ENCODE data around the gene TMEM258.

The TMEM258 gene

GRCh38 chr11:61815790-61816735 is 23.7 kb upstream of the TMEM258 start:
- Histone ChIP-seq H3K9me3 (ENCODE audit: low read depth, low read length) (no peaks in the 10 kb centered on the region), H3K9ac (ENCODE audit: insufficient read length) (peak overlapping the region; percentile 98), H3K4me3 (peak overlapping the region; percentile 95), H3K27ac (peak overlapping the region; percentile 94), H3K36me3 (ENCODE audit: insufficient read depth, low read length) (peaks cover 37% of the 10 kb centered on the region)
- DNase-seq (ENCODE audit: low read depth, low spot score) = no peak
- peak; percentile 41; the same call in 1 of the 2 replicates for TF ChIP-seq POLR2AphosphoS5 (IDR thresholded peaks at IDR 0.05; ENCODE audit: borderline replicate concordance, low read depth, low read length)
- no peak for TF ChIP-seq FOXP2 (optimal IDR thresholded peaks at IDR 0.05; ENCODE audit: control extremely low read depth, extremely low read length, insufficient read depth)
- no peak for TF ChIP-seq EZH2 (IDR thresholded peaks at IDR 0.05)

DNA sequence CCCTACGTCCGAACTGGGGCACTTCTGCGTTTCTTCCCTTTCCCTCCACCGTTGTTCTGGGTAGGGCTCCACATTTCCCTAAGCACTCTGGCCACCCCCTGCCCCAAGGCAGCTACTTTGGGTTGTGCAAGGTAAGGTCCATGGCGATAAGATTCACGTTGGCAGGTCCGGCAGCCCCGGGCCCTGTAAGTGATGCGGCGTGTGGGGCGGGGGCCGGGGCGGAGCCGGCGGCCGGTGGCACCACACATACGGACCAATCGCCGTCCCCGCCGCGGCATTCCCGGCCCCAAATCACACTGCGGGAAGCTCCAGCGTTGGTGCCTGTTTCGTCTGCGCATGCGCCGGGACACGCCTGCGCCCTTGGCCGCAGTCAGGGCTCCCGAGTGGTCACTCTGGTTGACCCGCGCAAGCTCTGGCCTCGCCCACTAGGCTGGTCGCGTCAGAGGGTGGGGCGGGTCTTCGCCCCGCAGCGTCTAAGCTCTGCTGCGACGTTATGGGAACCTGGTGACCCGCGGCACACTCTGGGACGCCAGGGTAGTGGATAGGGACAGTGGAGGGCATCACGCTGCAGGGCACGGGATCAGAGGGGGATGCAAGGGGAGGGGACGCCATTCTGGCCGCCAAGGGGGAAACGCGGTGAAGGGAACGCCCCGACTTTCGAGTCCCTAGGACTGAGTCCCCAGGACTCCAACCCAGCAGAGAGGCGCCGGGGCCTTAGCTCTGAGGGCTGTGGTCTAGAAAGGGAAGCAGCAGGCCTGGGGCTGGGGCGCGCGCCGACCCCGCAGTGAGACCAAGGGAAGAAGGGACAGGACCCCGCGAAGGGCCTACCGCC is 22.8 kb upstream of the TMEM258 start:
- Histone ChIP-seq H3K36me3 (ENCODE audit: insufficient read depth, low read length) (peaks cover 46% of the 10 kb centered on the region), H3K9ac (ENCODE audit: insufficient read length) (peak overlapping the region; percentile 98), H3K9me3 (ENCODE audit: low read depth, low read length) (no peaks in the 10 kb centered on the region), H3K27ac (peak overlapping the region; percentile 94), H3K4me3 (peak overlapping the region; percentile 95)
- peak; percentile 84 for TF ChIP-seq POLR2AphosphoS5 (IDR thresholded peaks at IDR 0.05; ENCODE audit: borderline replicate concordance, low read depth, low read length)
- no peak for TF ChIP-seq EZH2 (IDR thresholded peaks at IDR 0.05)
- TF ChIP-seq FOXP2 (optimal IDR thresholded peaks at IDR 0.05; ENCODE audit: control extremely low read depth, extremely low read length, insufficient read depth) = no peak
- no peak for DNase-seq (ENCODE audit: low read depth, low spot score)

DNA sequence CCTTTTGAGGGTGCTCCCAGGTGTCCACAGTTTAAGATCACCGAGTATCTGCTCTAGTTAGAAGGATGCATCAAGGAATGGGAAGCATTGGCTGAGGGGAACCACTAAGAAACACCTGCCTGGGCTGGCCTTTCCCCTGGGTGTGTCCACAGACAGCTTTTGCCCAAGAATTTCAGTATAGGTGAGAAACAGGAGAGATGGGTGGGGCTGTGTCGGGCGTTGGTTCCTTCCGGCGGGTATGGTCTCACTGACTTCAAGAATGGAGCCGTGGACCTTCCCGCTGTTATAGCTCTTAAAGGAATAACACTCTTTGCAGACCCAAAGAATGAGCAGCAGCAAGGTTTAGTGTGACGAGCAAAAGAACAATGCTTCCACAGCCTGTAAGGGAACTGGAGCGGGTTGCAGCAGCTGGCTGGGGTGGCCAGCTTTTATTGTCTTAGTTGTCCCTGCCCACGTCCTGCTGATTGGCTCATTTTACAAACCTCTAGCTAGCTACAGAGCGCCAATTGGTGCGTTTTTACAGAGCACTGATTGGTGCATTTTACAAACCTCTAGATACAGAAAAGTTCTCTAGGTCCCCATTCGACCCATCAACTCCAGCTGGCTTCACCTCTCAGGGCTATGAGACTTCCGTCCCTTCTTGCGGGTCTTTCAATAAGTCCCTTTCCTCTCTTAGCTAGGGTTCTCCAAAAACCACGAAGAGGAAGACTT is 22.0 kb upstream of the TMEM258 start:
- no peak for DNase-seq (ENCODE audit: low read depth, low spot score)
- Histone ChIP-seq H3K4me3 (peak overlapping the region; percentile 95), H3K9me3 (ENCODE audit: low read depth, low read length) (no peaks in the 10 kb centered on the region), H3K27ac (peak overlapping the region; percentile 94), H3K9ac (ENCODE audit: insufficient read length) (peak overlapping the region; percentile 58), H3K36me3 (ENCODE audit: insufficient read depth, low read length) (peaks cover 54% of the 10 kb centered on the region)
- TF ChIP-seq EZH2 (IDR thresholded peaks at IDR 0.05) (no peak), POLR2AphosphoS5 (IDR thresholded peaks at IDR 0.05; ENCODE audit: borderline replicate concordance, low read depth, low read length) (no peak; the same call in 1 of the 2 replicates)

GRCh38 chr11:61812736-61813411 is 20.5 kb upstream of the TMEM258 start:
- Histone ChIP-seq H3K4me3 (no peak overlapping the region), H3K9ac (ENCODE audit: insufficient read length) (no peak overlapping the region), H3K27ac (no peak overlapping the region), H3K36me3 (ENCODE audit: insufficient read depth, low read length) (peaks cover 69% of the 10 kb centered on the region), H3K9me3 (ENCODE audit: low read depth, low read length) (no peaks in the 10 kb centered on the region)
- DNase-seq (ENCODE audit: low read depth, low spot score) = no peak
- TF ChIP-seq POLR2AphosphoS5 (IDR thresholded peaks at IDR 0.05; ENCODE audit: borderline replicate concordance, low read depth, low read length) = no peak; the same call in 1 of the 2 replicates
- no peak for TF ChIP-seq EZH2 (IDR thresholded peaks at IDR 0.05)
- TF ChIP-seq FOXP2 (optimal IDR thresholded peaks at IDR 0.05; ENCODE audit: control extremely low read depth, extremely low read length, insufficient read depth) = no peak

DNA sequence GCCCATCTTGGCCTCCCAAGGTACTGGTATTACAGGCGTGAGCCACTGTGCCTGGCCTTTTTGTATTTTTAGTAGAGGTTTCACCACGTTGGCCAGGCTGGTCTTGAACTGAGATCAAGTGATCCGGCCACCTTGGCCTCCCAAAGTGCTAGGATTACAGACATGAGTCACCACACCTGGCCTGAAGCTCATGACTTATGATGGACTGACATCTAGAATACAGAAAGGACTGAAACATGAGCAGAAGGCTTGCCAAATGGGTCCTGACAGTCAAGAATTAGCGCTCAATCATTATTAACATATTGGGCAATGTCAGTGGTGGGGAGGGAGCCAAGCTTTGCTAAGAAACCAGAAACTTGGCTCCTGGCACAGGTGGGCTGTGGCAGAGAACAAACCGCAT is 19.4 kb upstream of the TMEM258 start:
- TF ChIP-seq EZH2 (IDR thresholded peaks at IDR 0.05) (no peak), POLR2AphosphoS5 (IDR thresholded peaks at IDR 0.05; ENCODE audit: borderline replicate concordance, low read depth, low read length) (no peak), FOXP2 (optimal IDR thresholded peaks at IDR 0.05; ENCODE audit: control extremely low read depth, extremely low read length, insufficient read depth) (no peak)
- no peaks in the 10 kb centered on the region for H3K9me3 ChIP-seq (ENCODE audit: low read depth, low read length)
- H3K27ac ChIP-seq = no peak overlapping the region
- no peak overlapping the region for H3K9ac ChIP-seq (ENCODE audit: insufficient read length)
- no peak for DNase-seq (ENCODE audit: low read depth, low spot score)
- peaks cover 78% of the 10 kb centered on the region for H3K36me3 ChIP-seq (ENCODE audit: insufficient read depth, low read length)
- H3K4me3 ChIP-seq = no peak overlapping the region

DNA sequence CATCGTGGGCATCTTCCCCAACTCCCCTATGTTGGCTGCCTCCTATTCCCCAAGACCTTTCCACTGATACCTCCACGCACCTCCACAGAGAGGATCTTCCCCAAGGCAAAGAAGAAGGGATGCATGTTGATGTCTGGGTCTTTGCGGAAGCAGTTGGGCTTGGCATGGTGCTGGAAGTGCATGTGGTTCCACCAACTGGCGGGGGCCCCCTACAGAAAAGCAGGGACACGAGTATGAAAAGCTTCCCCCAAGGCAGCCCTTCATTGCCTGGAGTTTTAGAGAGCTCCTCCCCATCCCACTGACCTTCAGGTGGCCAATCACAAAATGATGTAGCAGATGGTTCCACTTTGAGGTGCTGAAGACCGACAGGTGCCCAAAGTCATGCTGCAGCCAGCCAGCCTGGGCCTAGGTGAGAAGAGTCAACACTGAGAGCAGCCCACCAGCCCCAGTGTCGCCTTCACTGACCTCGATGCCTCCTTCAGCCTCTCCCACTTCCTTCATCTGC is 18.3 kb upstream of the TMEM258 start:
- H3K4me3 ChIP-seq = no peak overlapping the region
- H3K9me3 ChIP-seq (ENCODE audit: low read depth, low read length) = no peaks in the 10 kb centered on the region
- no peak for DNase-seq (ENCODE audit: low read depth, low spot score)
- H3K27ac ChIP-seq = no peak overlapping the region
- peaks cover 87% of the 10 kb centered on the region for H3K36me3 ChIP-seq (ENCODE audit: insufficient read depth, low read length)
- TF ChIP-seq POLR2AphosphoS5 (IDR thresholded peaks at IDR 0.05; ENCODE audit: borderline replicate concordance, low read depth, low read length) (no peak), FOXP2 (optimal IDR thresholded peaks at IDR 0.05; ENCODE audit: control extremely low read depth, extremely low read length, insufficient read depth) (no peak), EZH2 (IDR thresholded peaks at IDR 0.05) (no peak)
- no peak overlapping the region for H3K9ac ChIP-seq (ENCODE audit: insufficient read length)

GRCh38 chr11:61806785-61807184 is 14.4 kb upstream of the TMEM258 start:
- Histone ChIP-seq H3K4me3 (no peak overlapping the region), H3K9ac (ENCODE audit: insufficient read length) (no peak overlapping the region), H3K36me3 (ENCODE audit: insufficient read depth, low read length) (peaks cover 96% of the 10 kb centered on the region)

More at GRCh38 chr11:61806785-61807184, 14.4 kb upstream of the TMEM258 start:
- TF ChIP-seq EZH2 (IDR thresholded peaks at IDR 0.05) = no peak
- no peak for TF ChIP-seq FOXP2 (optimal IDR thresholded peaks at IDR 0.05; ENCODE audit: control extremely low read depth, extremely low read length, insufficient read depth)
- no peak for TF ChIP-seq POLR2AphosphoS5 (IDR thresholded peaks at IDR 0.05; ENCODE audit: borderline replicate concordance, low read depth, low read length)
- no peak for DNase-seq (ENCODE audit: low read depth, low spot score)
- Histone ChIP-seq H3K27ac (0 out of 2 replicates have a peak overlapping the region, but pooled peaks have one; percentile 4), H3K9me3 (ENCODE audit: low read depth, low read length) (no peaks in the 10 kb centered on the region)

All from SK-N-MC (cell line).